Activated CD4-positive, alpha-beta T cell treated with anti-CD3 and anti-CD28 coated beads, Interleukin-2, amount 10 ng/mL, durations not matched to agents 24 days and 14 days (primary cell): ENCODE measurements around the gene MAJIN. TPM values are rescaled to one million over a fixed set of nuclear protein-coding genes. Genes with fewer than 3 reads are reported as not detected.

Source experiments
- DNase-seq: peaks from one replicate; pipeline ENCODE4 v3.0.0; 2022
- H3K27ac Mint-ChIP-seq: one replicate; pipeline ENCODE4 v1.8.0; 2022; ENCODE audit warnings: mild to moderate bottlenecking, mixed read lengths
- H3K27me3 Mint-ChIP-seq: one replicate; pipeline ENCODE4 v1.8.0; 2022; ENCODE audit warnings: mixed read lengths
- H3K36me3 Mint-ChIP-seq: one replicate; pipeline ENCODE4 v1.8.0; 2022; ENCODE audit warnings: low read depth, mild to moderate bottlenecking, mixed read lengths
- H3K4me1 Mint-ChIP-seq: one replicate; pipeline ENCODE4 v1.8.0; 2021; ENCODE audit warnings: mixed read lengths
- H3K4me3 Mint-ChIP-seq: one replicate; pipeline ENCODE4 v1.8.0; 2022; ENCODE audit warnings: mild to moderate bottlenecking, moderate library complexity, mixed read lengths
- H3K9me3 Mint-ChIP-seq: one replicate; pipeline ENCODE4 v1.8.0; 2021; ENCODE audit warnings: mixed read lengths
- intact Hi-C: fragments of 100-400 bp; cut with micrococcal nuclease; formaldehyde crosslinking; loops from one replicate; pipeline ENCODE4 v1.15.1; 2023
- total RNA-seq: library from RNA; stranded (reverse); gene quantifications from 2 replicates; pipeline ENCODE4 v1.2.3, GENCODE V29; 2022

MAJIN gene
- total RNA-seq, 1 donor from 2014 or later = not detected

- Mint-ChIP-seq H3K4me1 (no peaks in the 10 kb centered on the region), H3K27me3 (peaks cover 2% of the 10 kb centered on the region), H3K9me3 (no peaks in the 10 kb centered on the region), H3K27ac (no peak overlapping the region), H3K36me3 (peaks cover 10% of the 10 kb centered on the region), H3K4me3 (no peak overlapping the region)
- intact Hi-C loops = no loop called here
- no peak for DNase-seq
Measured at GRCh38 chr11:64933213-64933934, 38.5 kb downstream of the MAJIN start.

GRCh38 chr11:64932324-64932723 is 39.6 kb downstream of the MAJIN start:
- Mint-ChIP-seq H3K36me3 (peaks cover 16% of the 10 kb centered on the region), H3K27me3 (no peaks in the 10 kb centered on the region), H3K27ac (no peak overlapping the region), H3K9me3 (no peaks in the 10 kb centered on the region), H3K4me3 (no peak overlapping the region), H3K4me1 (no peaks in the 10 kb centered on the region)
- intact Hi-C loops = no loop called here
- no peak for DNase-seq

- H3K27me3 Mint-ChIP-seq = no peaks in the 10 kb centered on the region
- no peak overlapping the region for H3K27ac Mint-ChIP-seq
- H3K4me3 Mint-ChIP-seq = no peak overlapping the region
- DNase-seq = no peak
- H3K9me3 Mint-ChIP-seq = no peaks in the 10 kb centered on the region
- H3K4me1 Mint-ChIP-seq = no peaks in the 10 kb centered on the region
- H3K36me3 Mint-ChIP-seq = peaks cover 21% of the 10 kb centered on the region
- intact Hi-C loops = no loop called here
Measured at GRCh38 chr11:64931290-64931689, 40.6 kb downstream of the MAJIN start.

- no peak for DNase-seq
- intact Hi-C loops = no loop called here
- peaks cover under 1% of the 10 kb centered on the region for H3K4me1 Mint-ChIP-seq
- peaks cover 22% of the 10 kb centered on the region for H3K36me3 Mint-ChIP-seq
- no peak overlapping the region for H3K27ac Mint-ChIP-seq
- no peaks in the 10 kb centered on the region for H3K27me3 Mint-ChIP-seq
- H3K4me3 Mint-ChIP-seq = no peak overlapping the region
- no peaks in the 10 kb centered on the region for H3K9me3 Mint-ChIP-seq
Measured at GRCh38 chr11:64930340-64930739, 41.6 kb downstream of the MAJIN start.

- intact Hi-C loops = no loop called here
- no peaks in the 10 kb centered on the region for H3K9me3 Mint-ChIP-seq
- no peak for DNase-seq
- no peaks in the 10 kb centered on the region for H3K27me3 Mint-ChIP-seq
- H3K4me3 Mint-ChIP-seq = no peak overlapping the region
- H3K4me1 Mint-ChIP-seq = peaks cover 5% of the 10 kb centered on the region
- no peak overlapping the region for H3K27ac Mint-ChIP-seq
- H3K36me3 Mint-ChIP-seq = peaks cover 22% of the 10 kb centered on the region
Measured at GRCh38 chr11:64929625-64930024, 42.3 kb downstream of the MAJIN start.

- no peak overlapping the region for H3K27ac Mint-ChIP-seq
- intact Hi-C loops = no loop called here
- peaks cover 22% of the 10 kb centered on the region for H3K36me3 Mint-ChIP-seq
- peaks cover 9% of the 10 kb centered on the region for H3K4me1 Mint-ChIP-seq
- no peak overlapping the region for H3K4me3 Mint-ChIP-seq
- H3K27me3 Mint-ChIP-seq = no peaks in the 10 kb centered on the region
- no peaks in the 10 kb centered on the region for H3K9me3 Mint-ChIP-seq
- DNase-seq = no peak
Measured at GRCh38 chr11:64928957-64929356, 43.0 kb downstream of the MAJIN start.

- intact Hi-C loops = no loop called here
- DNase-seq = no peak
- no peak overlapping the region for H3K27ac Mint-ChIP-seq
- H3K4me3 Mint-ChIP-seq = peak overlapping the region; percentile 20
- H3K9me3 Mint-ChIP-seq = no peaks in the 10 kb centered on the region
- H3K36me3 Mint-ChIP-seq = peaks cover 22% of the 10 kb centered on the region
- peaks cover 10% of the 10 kb centered on the region for H3K4me1 Mint-ChIP-seq
- no peaks in the 10 kb centered on the region for H3K27me3 Mint-ChIP-seq
Measured at GRCh38 chr11:64926689-64927088, 45.2 kb downstream of the MAJIN start.

- H3K4me1 Mint-ChIP-seq = peaks cover 10% of the 10 kb centered on the region
- no peak overlapping the region for H3K27ac Mint-ChIP-seq
- intact Hi-C loops = loop anchor here (2.0 kb wide), 1 partner anchor 47 kb away; the partner anchor contains the start of gene EHD1
Measured at GRCh38 chr11:64925536-64926436, 46.1 kb downstream of the MAJIN start.

GRCh38 chr11:64924910-64925284 is 47.0 kb downstream of the MAJIN start:
- no peaks in the 10 kb centered on the region for H3K27me3 Mint-ChIP-seq
- H3K4me1 Mint-ChIP-seq = peaks cover 10% of the 10 kb centered on the region
- no peak for DNase-seq
- H3K4me3 Mint-ChIP-seq = peak overlapping the region; percentile 91
- peak overlapping the region; percentile 75 for H3K27ac Mint-ChIP-seq
- no peaks in the 10 kb centered on the region for H3K9me3 Mint-ChIP-seq
- peaks cover 15% of the 10 kb centered on the region for H3K36me3 Mint-ChIP-seq
- intact Hi-C loops = loop anchor here (1.0 to 2.0 kb wide), 4 partner anchors 46 to 116 kb away; partner anchors contain the start of genes ARL2, EHD1, SAC3D1 and SNX15

More at GRCh38 chr11:64925536-64926436, 46.1 kb downstream of the MAJIN start:
- Mint-ChIP-seq H3K27me3 (no peaks in the 10 kb centered on the region), H3K4me3 (peak overlapping the region; percentile 91), H3K36me3 (peaks cover 20% of the 10 kb centered on the region), H3K9me3 (no peaks in the 10 kb centered on the region)
- DNase-seq = no peak

- Mint-ChIP-seq H3K36me3 (peaks cover 12% of the 10 kb centered on the region), H3K27ac (peak within 1 kb of the TSS; percentile 99), H3K9me3 (no peaks in the 10 kb centered on the region), H3K4me3 (peak within 1 kb of the TSS; percentile 91), H3K27me3 (no peaks in the 10 kb centered on the region), H3K4me1 (peaks cover 10% of the 10 kb centered on the region)
- peak; percentile 98 for DNase-seq
- intact Hi-C loops = loop anchor here (1.0 to 2.0 kb wide), 4 partner anchors 45 to 117 kb away; partner anchors contain the start of genes ARL2, EHD1, SAC3D1 and SNX15
Measured at GRCh38 chr11:64923944-64924909, 47.7 kb downstream of the MAJIN start, which contains the start of gene PPP2R5B. Gene PPP2R5B, plus strand, starts transcription at chr11:64924689. Its CDS starts 1,046 bp downstream, at chr11:64925735.

- Mint-ChIP-seq H3K27ac (no peak overlapping the region), H3K9me3 (no peaks in the 10 kb centered on the region), H3K4me3 (no peak overlapping the region), H3K36me3 (peaks cover 12% of the 10 kb centered on the region), H3K27me3 (no peaks in the 10 kb centered on the region), H3K4me1 (peaks cover 12% of the 10 kb centered on the region)
- DNase-seq = no peak
- intact Hi-C loops = no loop called here
Measured at GRCh38 chr11:64923151-64923661, 48.7 kb downstream of the MAJIN start.

GRCh38 chr11:64921384-64921783 is 50.5 kb downstream of the MAJIN start:
- Mint-ChIP-seq H3K4me3 (no peak overlapping the region), H3K27ac (no peak overlapping the region), H3K4me1 (peaks cover 22% of the 10 kb centered on the region), H3K36me3 (peaks cover 2% of the 10 kb centered on the region), H3K9me3 (no peaks in the 10 kb centered on the region), H3K27me3 (no peaks in the 10 kb centered on the region)
- intact Hi-C loops = no loop called here
- no peak for DNase-seq

- H3K4me3 Mint-ChIP-seq = no peak overlapping the region
- no peaks in the 10 kb centered on the region for H3K9me3 Mint-ChIP-seq
- H3K27me3 Mint-ChIP-seq = no peaks in the 10 kb centered on the region
- peaks cover 28% of the 10 kb centered on the region for H3K4me1 Mint-ChIP-seq
- H3K36me3 Mint-ChIP-seq = no peaks in the 10 kb centered on the region
- intact Hi-C loops = no loop called here
- DNase-seq = no peak
- no peak overlapping the region for H3K27ac Mint-ChIP-seq
Measured at GRCh38 chr11:64920124-64920523, 51.8 kb downstream of the MAJIN start.
